ENCODE data around the gene P2RX1.
A peak's percentile ranks its signal among the peaks of the same experiment; 100 is the strongest.
"Not testable (repeated sequence)": the region's sequence is repeated elsewhere in the genome, so short reads cannot be mapped to it uniquely, and the experiment has no call there.

P2RX1 gene

DNA sequence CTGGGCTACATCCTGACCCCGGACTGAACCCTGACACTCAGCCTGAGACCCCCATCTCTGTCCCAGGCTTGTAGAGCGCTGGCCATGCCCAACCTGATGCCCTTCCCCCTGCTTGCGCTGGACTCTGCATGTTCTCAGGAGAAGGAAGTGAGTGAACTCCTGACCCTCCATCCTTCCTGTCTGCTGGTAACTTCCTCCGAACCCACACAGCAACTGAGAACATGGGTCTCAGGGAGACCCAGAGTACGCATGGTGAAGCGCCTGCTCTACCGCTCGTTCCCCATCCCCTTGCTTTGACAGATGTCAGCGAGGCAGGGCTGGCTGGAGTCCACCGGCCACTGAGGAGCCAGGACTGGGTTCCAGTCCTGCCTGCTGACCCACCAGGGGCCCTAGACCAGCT, 29.5 kb downstream of the P2RX1 start:
- DNase-seq, result peak; percentile 40

- no peak for DNase-seq
Observed at GRCh38 chr17:3885970-3886369, 30.3 kb downstream of the P2RX1 start.

DNA sequence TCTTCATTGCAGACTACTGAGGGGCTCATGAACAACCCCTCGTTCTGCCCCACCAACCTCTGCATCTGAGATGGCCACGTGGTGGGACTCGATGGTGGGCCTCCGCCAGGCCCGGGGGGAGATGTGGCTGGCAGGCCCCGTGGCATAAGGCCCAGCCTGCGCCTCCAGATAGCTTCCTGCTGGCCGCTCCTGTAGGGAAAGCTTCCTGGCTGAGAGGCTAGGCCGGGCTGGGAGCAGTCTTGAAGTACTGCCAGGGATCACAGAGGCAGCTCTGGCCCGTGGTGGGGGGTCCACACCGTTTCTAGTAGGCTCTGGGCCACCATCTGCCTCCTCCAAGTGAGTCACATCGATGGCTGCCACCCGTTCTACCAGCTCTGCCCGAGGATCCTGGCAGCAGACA, 31.0 kb downstream of the P2RX1 start:
- DNase-seq, result no peak

DNA sequence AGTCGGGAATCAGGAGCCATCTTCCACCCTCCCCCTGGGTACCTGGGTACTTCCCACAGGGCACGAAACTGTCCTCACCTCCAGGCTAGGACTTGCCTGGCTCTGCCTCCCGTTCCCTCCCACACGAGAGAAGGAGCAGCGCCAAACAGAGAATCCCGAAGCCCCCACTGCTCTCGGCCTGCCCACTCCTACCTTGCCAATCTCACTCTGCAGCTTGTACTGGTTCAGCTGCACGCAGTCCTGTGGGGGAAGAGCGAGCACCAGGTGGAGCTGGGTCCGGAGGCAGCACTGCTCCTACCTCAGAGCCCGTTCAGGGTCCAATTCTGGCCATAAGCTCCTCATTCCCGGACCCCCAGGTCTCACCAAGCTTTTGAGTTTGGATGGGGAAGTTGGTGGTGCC, 32.1 kb downstream of the P2RX1 start:
- no peak for DNase-seq

- DNase-seq, result no peak
Observed at GRCh38 chr17:3882276-3882675, 34.0 kb downstream of the P2RX1 start.

GRCh38 chr17:3880983-3881382, 35.3 kb downstream of the P2RX1 start:
- DNase-seq, result no peak

DNA sequence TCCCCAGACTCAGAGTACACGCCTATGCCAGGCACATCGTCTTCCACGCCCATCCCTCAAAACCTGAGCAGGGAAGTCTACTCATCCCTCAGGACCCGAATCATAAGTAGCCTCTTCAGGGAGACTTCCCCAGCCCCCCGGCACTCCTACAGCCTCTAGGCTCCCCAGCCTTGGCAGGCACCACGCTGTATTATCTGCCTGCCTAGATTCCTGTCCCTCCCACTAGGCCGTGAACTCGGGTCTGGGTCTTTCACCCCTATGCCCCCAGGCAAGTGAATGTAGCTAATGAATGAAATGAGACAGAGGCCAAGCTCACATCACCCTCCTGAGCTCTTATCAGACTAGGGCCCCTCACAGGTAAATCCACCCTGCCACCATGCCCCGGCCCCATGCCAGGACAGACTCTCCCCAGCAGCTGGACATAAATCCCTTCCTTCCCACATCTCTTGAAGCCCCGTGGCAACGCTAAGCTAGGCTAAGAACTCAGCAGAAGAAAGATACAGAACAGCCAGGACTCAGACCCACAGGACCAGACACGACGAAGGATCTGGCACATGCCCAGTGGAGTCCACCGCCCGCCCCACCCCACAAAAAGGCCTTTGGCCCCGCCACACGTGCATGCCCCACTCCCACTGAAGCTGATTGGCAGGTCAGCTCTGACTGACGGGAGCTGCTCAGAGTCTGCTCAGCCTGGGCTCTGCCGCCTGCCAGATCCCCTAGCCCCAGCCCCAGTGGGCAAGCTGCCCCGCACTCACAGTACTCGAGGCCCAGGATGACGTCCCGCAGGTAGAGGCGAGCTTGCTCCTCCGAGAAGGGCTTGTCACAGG, 36.5 kb downstream of the P2RX1 start:
- DNase-seq, result no peak

- DNase-seq, result no peak
Observed at GRCh38 chr17:3879186-3879585, 37.1 kb downstream of the P2RX1 start.

- no peak for DNase-seq
Observed at GRCh38 chr17:3877220-3877619, 39.0 kb downstream of the P2RX1 start.

DNA sequence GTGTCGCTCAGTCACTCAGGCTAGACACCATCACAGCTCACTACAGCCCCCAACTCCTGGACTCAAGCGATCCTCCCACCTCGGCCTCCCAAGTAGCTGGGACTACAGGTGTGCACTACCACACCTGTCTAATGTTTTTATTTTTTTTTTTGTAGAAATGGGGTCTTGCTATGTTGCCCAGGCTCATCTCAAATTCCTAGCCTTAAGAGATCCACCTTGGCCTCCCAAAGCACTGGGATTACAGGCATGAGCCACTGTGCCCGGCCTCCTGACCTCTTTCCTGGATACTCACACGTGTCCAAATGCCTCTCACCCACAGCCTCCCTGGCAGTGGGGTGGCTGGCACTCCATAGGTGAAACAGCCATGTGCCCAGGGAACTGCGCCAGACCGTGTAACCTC, 40.9 kb downstream of the P2RX1 start:
- DNase-seq, result no peak

DNA sequence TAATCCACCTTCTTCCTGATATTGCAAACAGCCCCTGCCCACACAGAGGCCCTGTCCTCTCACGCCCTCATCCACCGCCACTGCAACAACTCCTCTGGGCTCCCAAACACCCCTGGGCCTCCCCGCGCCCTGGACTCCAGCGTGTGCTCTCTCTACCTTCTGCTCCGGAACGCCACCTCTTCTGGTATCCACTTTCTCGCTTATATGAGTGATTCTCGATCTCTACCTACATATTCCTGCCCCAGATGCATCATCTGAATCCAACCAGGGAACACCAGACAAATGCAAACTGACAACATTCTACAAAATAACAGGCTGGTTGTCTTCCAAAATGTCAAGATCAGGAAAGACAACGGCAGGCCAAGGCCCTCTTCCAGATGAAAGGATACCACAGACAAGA, 42.4 kb downstream of the P2RX1 start:
- DNase-seq, result no peak

DNA sequence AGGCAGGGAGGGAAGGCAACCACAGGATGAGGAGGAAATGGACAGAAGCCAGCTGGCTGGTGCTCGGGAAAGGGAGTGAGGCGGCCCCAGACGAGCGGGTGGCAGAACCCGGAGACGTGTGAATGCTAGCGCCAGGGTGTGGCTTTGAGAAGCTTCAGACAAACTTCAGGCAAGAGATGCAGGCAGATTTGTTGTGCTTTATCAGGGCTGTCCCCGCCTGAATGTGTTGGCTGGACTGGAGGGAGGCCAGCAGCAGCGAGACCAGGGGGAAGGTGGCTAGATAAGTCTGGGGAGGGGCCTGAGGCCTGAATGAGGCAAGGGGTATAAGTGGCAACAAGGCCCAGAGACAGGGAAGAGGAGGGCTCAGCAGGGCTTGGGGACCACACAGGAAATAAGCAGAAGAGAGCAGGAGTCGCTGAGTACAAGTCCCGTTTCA, 45.4 kb downstream of the P2RX1 start:
- peak; percentile 36 for DNase-seq

DNA sequence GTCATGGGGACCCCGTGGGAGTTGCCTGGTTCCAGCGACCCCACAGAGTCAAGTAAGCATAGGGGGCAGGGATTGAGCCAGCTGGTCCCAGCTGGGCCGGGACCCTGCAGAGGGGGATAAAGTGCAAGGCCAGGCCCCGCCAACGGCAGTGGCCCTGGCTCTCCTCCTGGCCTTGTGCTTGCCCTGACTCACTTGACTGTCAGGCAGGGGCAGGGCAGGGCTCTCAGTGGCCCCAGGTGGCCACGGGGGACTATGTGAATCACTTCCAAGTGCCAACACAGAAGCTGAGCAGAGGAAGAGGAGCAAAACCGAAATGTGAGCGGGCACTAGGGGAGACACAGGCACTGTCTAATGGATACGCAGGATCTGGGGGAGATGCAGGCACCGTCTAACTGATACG, 48.7 kb downstream of the P2RX1 start:
- DNase-seq, result no peak

GRCh38 chr17:3867106-3867505, 49.2 kb downstream of the P2RX1 start:
- no peak for DNase-seq

DNA sequence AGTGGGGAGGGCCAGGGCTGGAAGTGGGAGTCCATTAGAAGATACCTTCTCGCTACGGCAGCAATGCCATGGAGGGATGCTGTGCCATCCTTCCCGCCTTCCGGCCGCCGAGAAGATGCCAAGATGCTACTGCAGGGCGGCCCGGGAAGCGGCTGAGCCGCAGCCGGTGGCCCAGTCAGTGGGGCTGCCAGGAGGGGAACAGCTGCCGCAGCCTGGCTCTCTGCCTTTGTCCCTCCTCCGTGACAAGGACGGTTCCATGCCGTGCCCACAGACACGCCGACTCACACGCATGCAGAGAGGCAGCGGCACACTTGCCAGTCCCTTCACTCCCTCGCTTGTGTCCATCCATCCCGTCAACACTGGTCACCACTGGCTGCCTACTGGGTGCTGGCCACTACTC, 50.0 kb downstream of the P2RX1 start:
- DNase-seq, result no peak

DNA sequence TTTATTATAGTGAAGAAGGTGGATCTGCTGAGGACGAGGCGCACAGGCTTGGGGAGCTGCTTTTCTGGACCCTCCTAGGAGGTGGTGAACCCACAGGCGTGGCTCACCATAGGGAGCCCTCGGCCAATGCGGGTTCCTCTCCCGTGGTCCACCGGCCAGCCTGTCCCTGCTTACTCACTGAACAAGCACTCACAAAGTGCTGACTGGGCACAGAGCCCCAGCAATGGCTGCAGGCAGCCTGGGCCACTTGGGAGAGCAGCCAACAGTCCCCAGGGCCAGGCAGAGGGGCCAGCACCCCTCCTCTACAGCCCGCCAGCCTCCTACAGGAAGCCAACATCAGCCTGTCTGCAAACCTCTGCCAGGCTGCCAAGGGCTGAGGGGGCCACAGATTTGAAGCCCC, 51.1 kb downstream of the P2RX1 start:
- DNase-seq, result no peak

DNA sequence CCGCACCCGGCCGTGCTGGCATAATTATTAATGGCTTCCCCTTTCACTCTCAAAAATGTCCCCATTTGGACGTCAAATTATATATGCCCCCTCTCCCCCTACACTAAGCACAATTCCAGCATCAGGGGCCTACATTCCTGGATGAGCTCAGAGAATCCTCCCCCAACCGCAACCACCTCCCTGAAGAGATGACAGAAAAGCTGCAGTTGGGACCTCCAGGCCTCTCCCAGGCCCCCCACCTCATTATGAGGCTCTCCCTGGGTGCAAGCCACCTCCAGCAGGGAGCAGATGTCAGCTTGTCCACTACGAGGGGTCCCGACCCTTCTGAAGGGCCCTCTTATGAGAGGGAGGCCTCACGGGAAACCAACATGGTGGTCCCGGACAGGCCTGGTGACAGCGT, 51.7 kb downstream of the P2RX1 start:
- DNase-seq, result no peak

DNA sequence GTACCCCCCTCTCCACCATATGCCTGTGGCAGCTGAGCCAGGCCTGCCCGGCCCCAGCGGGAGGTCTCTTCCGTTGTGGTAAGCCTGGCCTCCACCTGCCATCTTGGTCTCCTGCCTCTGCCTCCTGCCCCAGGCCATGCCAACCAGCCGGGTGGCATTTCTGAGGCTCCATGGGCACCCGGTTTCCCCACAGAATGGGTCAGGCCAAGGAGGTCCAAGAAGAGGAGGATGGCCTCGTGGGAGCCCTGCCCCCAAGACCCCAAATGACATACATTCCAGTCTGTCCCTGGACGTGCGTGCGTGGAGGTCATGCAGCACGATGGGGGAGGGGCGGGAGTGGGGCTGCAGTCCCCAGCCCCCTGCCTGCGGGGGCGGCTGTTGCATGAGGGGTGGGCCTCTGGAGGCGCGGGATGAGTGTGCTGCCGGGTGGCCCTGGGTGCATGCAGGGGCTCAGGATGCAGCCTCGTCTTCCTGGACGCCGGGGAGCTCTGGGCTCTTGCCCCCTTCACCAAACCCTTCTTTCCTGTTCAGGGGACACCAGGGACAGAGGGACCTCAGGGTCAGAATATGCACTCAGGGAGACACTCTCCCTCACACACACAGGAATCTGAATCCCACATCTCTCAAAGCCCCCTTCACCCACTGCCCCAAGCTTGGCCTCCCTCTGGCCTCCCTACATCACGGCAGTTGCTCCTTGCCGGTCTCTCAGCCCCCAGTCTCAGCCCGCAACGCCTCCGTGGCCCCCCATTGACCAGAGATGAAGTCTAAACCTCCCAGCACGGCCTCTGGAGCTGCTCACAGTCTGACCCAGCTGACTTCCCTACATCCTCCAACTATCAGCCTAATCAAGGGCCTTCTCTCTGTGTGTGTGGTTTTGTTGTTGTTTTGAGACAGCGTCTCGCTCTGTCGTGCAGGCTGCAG, 54.2 kb downstream of the P2RX1 start:
- no peak for DNase-seq

- no peak for DNase-seq
Observed at GRCh38 chr17:3860939-3861700, 55.1 kb downstream of the P2RX1 start.

GRCh38 chr17:3859940-3860339, 56.3 kb downstream of the P2RX1 start:
- DNase-seq, result no peak

- no peak for DNase-seq
Observed at GRCh38 chr17:3857261-3858105, 58.8 kb downstream of the P2RX1 start.

- DNase-seq, result not testable (repeated sequence)
Observed at GRCh38 chr17:3854204-3854603, 62.1 kb downstream of the P2RX1 start.

Measured in CD4-positive, alpha-beta T cell treated with Interleukin-17A for 4 hours (primary cell).